GM10266 (cell line): Measurements from ENCODE around the gene IFNA10.
"Not testable (repeated sequence)": the region's sequence is repeated elsewhere in the genome, so short reads cannot be mapped to it uniquely, and the experiment has no call there.

ENCODE experiments used
- DNase-seq: peaks from one replicate; pipeline ENCODE4 v3.0.0; 2012; ENCODE audit errors: extremely low spot score
- CTCF ChIP-seq: IDR thresholded peaks from 2 replicates; pipeline ENCODE4 v1.5.1; 2012; ENCODE audit warnings: mild to moderate bottlenecking, low read depth; ENCODE audit not compliant: control insufficient read depth, insufficient read depth; ENCODE audit errors: missing control alignments

Gene IFNA10

GRCh38 chr9:21210311-21210710 lies 3.4 kb upstream of the IFNA10 start:
- no peak for TF ChIP-seq CTCF
- no peak for DNase-seq

GRCh38 chr9:21205204-21205603 lies 1.7 kb downstream of the IFNA10 start:
- no peak for TF ChIP-seq CTCF
- no peak for DNase-seq

GRCh38 chr9:21202105-21202504 lies 4.8 kb downstream of the IFNA10 start, which contains the start of gene IFNA7:
Gene IFNA7 (minus strand): TSS chr9:21202205. CDS start chr9:21202165, 40 bp downstream.
- not testable (repeated sequence) for DNase-seq

- DNase-seq = not testable (repeated sequence)
- peak; percentile 63 for TF ChIP-seq CTCF
These were observed 11.8 kb downstream of the IFNA10 start for GRCh38 chr9:21194867-21195776.

GRCh38 chr9:21187487-21187886 lies 19.5 kb downstream of the IFNA10 start, which contains the start of gene IFNA4:
Gene IFNA4 (minus strand): TSS chr9:21187587. CDS start chr9:21187531, 56 bp downstream.
- DNase-seq = not testable (repeated sequence)

- TF ChIP-seq CTCF = peak; percentile 67
- not testable (repeated sequence) for DNase-seq
These were observed 23.9 kb downstream of the IFNA10 start for GRCh38 chr9:21182810-21183736.

GRCh38 chr9:21174671-21175070 lies 32.3 kb downstream of the IFNA10 start:
- DNase-seq = no peak
- TF ChIP-seq CTCF = no peak

GRCh38 chr9:21172156-21172555 lies 34.8 kb downstream of the IFNA10 start:
- no peak for TF ChIP-seq CTCF
- no peak for DNase-seq
